NCI-H748 (cell line): ENCODE data around the gene ADAMTS17.

Experiments
- DNase-seq: peaks from one replicate; lab custom pipeline; 2025; ENCODE audit not compliant: unreplicated experiment; lab: John Stamatoyannopoulos, UW

The ADAMTS17 gene

DNA sequence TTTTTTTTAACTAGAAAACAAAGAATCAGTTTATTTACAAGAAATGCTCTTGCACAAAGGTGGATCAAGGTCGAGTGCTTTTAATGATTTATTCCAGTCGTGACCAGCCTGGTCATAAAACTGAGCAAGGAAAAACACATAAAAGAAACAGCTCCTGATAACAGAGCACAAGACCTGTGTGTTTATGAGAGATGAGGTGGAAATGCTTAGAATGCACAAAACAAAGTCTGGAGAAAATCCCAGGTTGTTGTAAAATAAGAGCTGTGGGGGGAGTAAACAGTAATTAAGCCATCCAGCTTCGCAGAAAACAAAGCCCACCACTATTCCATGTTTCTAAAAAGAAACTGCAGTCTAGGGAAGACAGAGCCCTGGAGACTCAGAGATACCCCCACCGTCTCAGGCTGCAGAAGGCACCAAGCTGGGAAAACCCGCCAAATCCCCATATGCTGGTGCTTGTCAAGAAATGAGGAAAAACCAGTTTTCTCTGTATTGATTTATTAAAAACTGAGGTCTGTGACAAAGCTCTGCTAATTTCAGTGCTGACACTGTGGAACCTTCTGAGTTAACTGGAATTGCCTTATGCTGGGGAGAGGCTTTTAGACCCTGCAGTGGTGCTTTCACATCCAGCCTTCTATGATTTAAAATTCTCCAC is 139.3 kb downstream of the ADAMTS17 start:
- no peak for DNase-seq

- no peak for DNase-seq
Measured at GRCh38 chr15:100201376-100202280, 140.1 kb downstream of the ADAMTS17 start.

- no peak for DNase-seq
Measured at GRCh38 chr15:100200287-100200880, 141.4 kb downstream of the ADAMTS17 start.

DNA sequence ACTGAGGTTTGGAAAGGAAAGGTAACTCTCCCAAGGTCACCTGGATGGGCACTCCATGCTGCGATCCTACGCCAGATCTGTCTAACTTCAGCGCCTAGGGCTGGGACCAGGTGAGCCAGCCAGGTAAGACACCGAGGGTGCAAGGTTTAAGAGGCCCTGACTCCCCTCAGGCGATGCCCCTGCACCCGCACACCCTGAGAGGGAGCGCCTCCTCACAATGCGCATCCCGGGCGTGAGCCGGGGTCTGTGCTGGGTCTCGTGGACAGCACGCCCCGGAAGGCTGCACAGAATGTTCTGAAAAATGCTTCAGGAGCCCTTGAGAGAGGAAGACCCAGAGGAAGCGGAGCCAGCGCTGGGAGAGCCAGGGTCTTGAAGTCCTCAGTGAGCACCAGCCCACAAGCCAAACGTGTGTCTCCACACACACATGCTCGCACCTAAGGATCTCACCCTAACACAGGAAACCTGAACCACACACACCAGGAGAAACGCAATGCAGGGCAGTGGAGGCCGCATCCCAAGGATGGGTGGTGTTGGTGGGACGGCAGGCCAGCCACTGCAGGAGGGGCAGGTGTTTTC is 142.0 kb downstream of the ADAMTS17 start:
- DNase-seq = no peak

GRCh38 chr15:100198442-100198841 is 143.3 kb downstream of the ADAMTS17 start:
- no peak for DNase-seq

GRCh38 chr15:100196326-100197058 is 145.3 kb downstream of the ADAMTS17 start:
- no peak for DNase-seq

- DNase-seq = no peak
Measured at GRCh38 chr15:100194996-100195395, 146.8 kb downstream of the ADAMTS17 start.

GRCh38 chr15:100193277-100193860 is 148.4 kb downstream of the ADAMTS17 start:
- DNase-seq = no peak

GRCh38 chr15:100192097-100193080 is 149.4 kb downstream of the ADAMTS17 start:
- no peak for DNase-seq

DNA sequence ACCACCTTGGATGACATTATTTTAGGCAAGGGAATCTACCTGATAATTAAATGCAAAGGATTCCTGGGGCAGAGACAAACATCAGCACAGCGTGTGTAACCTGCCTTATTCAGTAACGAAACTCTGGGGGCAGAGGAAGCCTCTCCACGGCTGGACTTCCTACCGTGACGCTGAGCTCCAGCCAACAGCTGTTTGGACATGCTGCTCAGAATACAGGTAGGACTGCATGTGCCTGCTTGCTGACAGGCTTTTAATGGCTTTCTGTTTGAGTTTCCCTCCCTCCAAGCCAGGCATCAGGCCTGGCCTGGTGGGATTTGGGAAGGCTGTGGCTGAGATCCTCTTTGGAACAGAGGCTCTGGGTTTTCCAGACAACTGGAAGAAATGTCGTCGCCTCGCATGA is 150.6 kb downstream of the ADAMTS17 start:
- DNase-seq = no peak

DNA sequence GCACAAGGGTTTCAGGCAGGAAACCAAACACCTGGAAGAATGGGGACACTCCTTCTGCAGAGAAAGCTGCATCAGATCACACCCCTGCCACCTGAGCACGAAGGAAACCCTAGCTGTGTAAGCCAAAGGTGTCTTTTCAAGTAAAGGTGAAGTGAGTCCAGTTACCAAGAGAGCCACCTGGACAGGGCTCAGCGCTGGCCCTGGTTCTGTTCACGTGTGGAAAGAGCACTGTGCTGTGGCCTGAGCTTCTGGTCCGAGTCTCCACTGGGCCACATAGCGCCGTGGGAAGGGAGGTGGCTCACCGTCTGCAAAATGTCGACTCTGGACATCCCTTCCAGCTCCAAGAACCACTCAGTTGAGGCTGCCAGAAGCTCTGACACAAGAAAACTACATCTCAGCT is 151.1 kb downstream of the ADAMTS17 start:
- no peak for DNase-seq

- no peak for DNase-seq
Measured at GRCh38 chr15:100189849-100190248, 151.9 kb downstream of the ADAMTS17 start.

DNA sequence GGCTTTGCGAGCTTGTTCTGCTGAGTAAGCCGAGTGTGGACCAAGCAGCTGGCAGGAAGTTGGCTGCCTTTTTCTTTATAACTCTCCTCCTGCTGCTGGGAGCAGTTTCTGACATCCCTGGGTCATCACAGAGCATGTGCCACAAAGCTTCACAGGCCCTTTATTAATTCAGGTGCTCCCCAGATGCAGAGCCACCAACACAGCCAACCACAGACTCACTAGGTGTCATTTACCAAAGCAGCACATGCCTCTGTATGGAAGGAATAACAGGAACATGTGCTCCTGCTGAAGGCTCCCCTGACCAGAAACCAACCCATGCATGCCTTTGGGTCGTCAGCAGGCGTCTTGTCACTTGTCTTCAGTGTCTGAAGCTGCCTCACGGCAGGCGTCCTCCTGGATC is 152.5 kb downstream of the ADAMTS17 start:
- no peak for DNase-seq

- no peak for DNase-seq
Measured at GRCh38 chr15:100187677-100188076, 154.1 kb downstream of the ADAMTS17 start.

DNA sequence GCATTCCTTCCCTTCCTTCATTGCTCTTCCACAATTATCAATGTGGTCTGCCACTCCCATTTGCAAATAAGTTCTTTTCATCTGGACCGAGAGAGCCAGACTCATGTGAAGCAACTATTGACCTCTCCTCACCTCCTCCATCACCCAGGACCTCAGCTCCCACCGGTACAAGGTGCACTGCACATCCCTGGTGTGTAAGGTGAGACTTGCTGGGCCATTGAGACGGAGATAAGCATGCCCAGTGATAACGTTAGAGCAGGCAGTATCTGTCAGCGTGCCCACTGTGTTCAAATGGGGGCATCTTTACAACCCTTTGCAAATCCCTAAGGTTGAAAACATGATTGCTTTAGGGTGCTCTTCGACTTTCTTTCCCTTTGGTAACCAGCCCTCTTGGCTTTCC is 154.8 kb downstream of the ADAMTS17 start:
- DNase-seq = no peak

- no peak for DNase-seq
Measured at GRCh38 chr15:100186366-100186765, 155.4 kb downstream of the ADAMTS17 start.

DNA sequence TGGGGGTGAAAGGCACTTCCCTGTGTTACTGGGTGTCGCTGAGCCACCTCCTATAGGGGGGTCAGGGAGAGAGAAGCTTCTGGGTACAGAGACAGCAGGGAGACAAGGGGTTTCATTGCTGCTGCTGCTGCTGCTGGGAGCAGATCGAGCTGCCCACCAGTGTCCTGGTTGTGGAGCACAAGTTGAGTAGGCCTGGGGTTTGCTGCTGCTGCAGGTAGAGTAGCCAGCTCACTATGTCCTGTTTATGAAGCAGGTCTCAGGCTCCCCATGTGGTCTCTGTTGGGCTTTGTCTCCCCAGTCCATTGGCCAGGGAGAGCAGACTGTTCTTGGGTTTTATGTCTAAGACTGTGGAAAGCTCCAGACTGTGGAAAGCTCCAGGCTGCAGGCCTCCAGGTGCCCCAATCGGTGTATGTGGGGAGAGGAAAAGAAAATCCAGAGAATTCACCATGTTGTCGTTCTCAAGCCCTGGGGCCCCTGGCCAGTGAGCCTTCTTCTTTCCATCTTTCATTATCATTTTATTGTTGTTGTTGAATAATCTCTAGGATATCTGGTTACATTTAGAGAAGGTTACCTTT is 157.8 kb downstream of the ADAMTS17 start:
- no peak for DNase-seq

GRCh38 chr15:100180921-100181320 is 160.9 kb downstream of the ADAMTS17 start:
- no peak for DNase-seq
